Uterus (tissue), 2 donors: ENCODE results near the gene MYL10.

Source experiments
- POLR2A ChIP-seq, 2 donors: fragments of 450-650 bp; IDR thresholded peaks; one replicate each; pipeline ENCODE4 v1.6.1; 2016; ENCODE audit warnings: antibody characterized with exemption in 2 of 2, mild to moderate bottlenecking in 1 of 2, moderate library complexity in 1 of 2
- TF ChIP-seq, protein P1 (sequence below), 4 experiments: fragments of 200-600 bp in 2 of 4; fragments of 450-650 bp in 2 of 4; sonication (generic) in 2 of 4; IDR thresholded peaks; one replicate each; pipeline ENCODE4 v1.5.1; 2016 to 2019; ENCODE audit warnings: antibody characterized with exemption in 4 of 4, mild to moderate bottlenecking in 2 of 4, moderate library complexity in 1 of 4

DNA sequence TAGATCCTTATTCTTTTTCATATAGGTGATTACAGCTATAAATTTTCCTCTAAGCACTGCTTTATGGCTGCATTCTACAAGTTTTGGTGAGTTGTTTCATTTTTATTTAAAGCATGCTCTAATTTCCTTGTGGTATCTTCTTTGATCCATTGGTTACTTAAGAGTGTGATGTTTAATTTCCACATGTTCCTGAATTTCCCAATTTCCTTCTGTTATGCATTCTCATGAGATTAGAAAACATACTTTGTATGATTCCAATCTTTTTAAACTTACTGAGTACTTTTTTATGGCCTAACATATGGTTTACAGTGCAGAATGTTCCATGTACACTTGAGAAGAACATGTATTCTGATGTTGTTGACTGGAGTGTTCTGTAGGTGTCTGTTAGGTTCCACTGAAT lies 53.4 kb downstream of the MYL10 start:
- TF ChIP-seq, protein P1, sequence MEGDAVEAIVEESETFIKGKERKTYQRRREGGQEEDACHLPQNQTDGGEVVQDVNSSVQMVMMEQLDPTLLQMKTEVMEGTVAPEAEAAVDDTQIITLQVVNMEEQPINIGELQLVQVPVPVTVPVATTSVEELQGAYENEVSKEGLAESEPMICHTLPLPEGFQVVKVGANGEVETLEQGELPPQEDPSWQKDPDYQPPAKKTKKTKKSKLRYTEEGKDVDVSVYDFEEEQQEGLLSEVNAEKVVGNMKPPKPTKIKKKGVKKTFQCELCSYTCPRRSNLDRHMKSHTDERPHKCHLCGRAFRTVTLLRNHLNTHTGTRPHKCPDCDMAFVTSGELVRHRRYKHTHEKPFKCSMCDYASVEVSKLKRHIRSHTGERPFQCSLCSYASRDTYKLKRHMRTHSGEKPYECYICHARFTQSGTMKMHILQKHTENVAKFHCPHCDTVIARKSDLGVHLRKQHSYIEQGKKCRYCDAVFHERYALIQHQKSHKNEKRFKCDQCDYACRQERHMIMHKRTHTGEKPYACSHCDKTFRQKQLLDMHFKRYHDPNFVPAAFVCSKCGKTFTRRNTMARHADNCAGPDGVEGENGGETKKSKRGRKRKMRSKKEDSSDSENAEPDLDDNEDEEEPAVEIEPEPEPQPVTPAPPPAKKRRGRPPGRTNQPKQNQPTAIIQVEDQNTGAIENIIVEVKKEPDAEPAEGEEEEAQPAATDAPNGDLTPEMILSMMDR (IDR thresholded peaks at IDR 0.05) = no peak
- TF ChIP-seq POLR2A (IDR thresholded peaks at IDR 0.05) = no peak
